ENCODE measurements around the gene CAMK4. TPM values are rescaled to one million over a fixed set of nuclear protein-coding genes. Genes with fewer than 3 reads are reported as not detected.
A peak's percentile ranks its signal among the peaks of the same experiment; 100 is the strongest.

Gene CAMK4
- total and polyA plus RNA-seq, 2 donors (not counting 1 experiment from before 2014, with no cell fraction given), result 0.83 to 5.9 TPM

GRCh38 chr5:111512375-111513130 is 288.4 kb downstream of the CAMK4 start, which contains the start of gene STARD4:
Gene STARD4 (minus strand): TSS chr5:111512535. CDS start chr5:111507433, 5,102 bp downstream.
- Histone ChIP-seq H3K4me2 (ENCODE audit: extremely low read depth, insufficient read depth, low read length) (peak within 1 kb of the TSS; percentile 98), H3K9me3 (ENCODE audit: control insufficient read depth, insufficient read depth, low read depth, low read length) (no peaks in the 10 kb centered on the region), H3K9ac (ENCODE audit: insufficient read depth, low read length) (peak within 1 kb of the TSS; percentile 95), H3K27me3 (ENCODE audit: control insufficient read depth, insufficient read depth, low read length) (no peaks in the 10 kb centered on the region), H4K20me1 (ENCODE audit: control insufficient read depth, extremely low read depth, insufficient read depth, low read length) (peaks cover 3% of the 10 kb centered on the region), H3K4me1 (ENCODE audit: control insufficient read depth, extremely low read depth, insufficient read depth, low read length) (peaks cover 4% of the 10 kb centered on the region), H3K27ac (ENCODE audit: insufficient read depth, low read length) (peak within 1 kb of the TSS; percentile 90), H3K4me3 (replicated peaks in 1 of 4; ENCODE audit: control extremely low read depth in 1 of 4, insufficient read depth in 1 of 4, low read depth in 3 of 4, low read length in 4 of 4) (peak within 1 kb of the TSS; percentile 84 to 92 (median 88)), H3K79me2 (ENCODE audit: control insufficient read depth, insufficient read depth, low read length) (peaks cover 48% of the 10 kb centered on the region), H2AFZ (ENCODE audit: low read length) (peak within 1 kb of the TSS; percentile 86), H3K36me3 (ENCODE audit: control insufficient read depth, insufficient read depth, low read length) (no peaks in the 10 kb centered on the region)
- DNase-seq (ENCODE audit: low read depth in 2 of 2), result peak; percentile 97 to 98
- no peak for TF ChIP-seq CTCF (conservative IDR thresholded peaks at IDR 0.05 in 1 of 2, IDR thresholded peaks at IDR 0.05 in 1 of 2; ENCODE audit: low read depth in 1 of 2, low read length in 2 of 2)
- no peak for TF ChIP-seq EZH2 (IDR thresholded peaks at IDR 0.05; ENCODE audit: low read length, missing control alignments)

GRCh38 chr5:111513131-111513520 is 288.9 kb downstream of the CAMK4 start:
- no peaks in the 10 kb centered on the region for H3K36me3 ChIP-seq (ENCODE audit: control insufficient read depth, insufficient read depth, low read length)
- H3K9me3 ChIP-seq (ENCODE audit: control insufficient read depth, insufficient read depth, low read depth, low read length), result no peaks in the 10 kb centered on the region
- H2AFZ ChIP-seq (ENCODE audit: low read length), result peak overlapping the region; percentile 86
- peaks cover 4% of the 10 kb centered on the region for H3K4me1 ChIP-seq (ENCODE audit: control insufficient read depth, extremely low read depth, insufficient read depth, low read length)
- no peak for DNase-seq (ENCODE audit: low read depth in 2 of 2)
- no peak for TF ChIP-seq CTCF (conservative IDR thresholded peaks at IDR 0.05 in 1 of 2, IDR thresholded peaks at IDR 0.05 in 1 of 2; ENCODE audit: low read depth in 1 of 2, low read length in 2 of 2)
- no peak for TF ChIP-seq EZH2 (IDR thresholded peaks at IDR 0.05; ENCODE audit: low read length, missing control alignments)
- H3K79me2 ChIP-seq (ENCODE audit: control insufficient read depth, insufficient read depth, low read length), result peaks cover 42% of the 10 kb centered on the region
- peak overlapping the region; percentile 63 for H3K9ac ChIP-seq (ENCODE audit: insufficient read depth, low read length)
- H3K27ac ChIP-seq (ENCODE audit: insufficient read depth, low read length), result peak overlapping the region; percentile 90
- no peaks in the 10 kb centered on the region for H3K27me3 ChIP-seq (ENCODE audit: control insufficient read depth, insufficient read depth, low read length)
- peak overlapping the region; percentile 57 to 90 (median 86) for H3K4me3 ChIP-seq (replicated peaks in 1 of 4; ENCODE audit: control extremely low read depth in 1 of 4, insufficient read depth in 1 of 4, low read depth in 3 of 4, low read length in 4 of 4)
- peak overlapping the region; percentile 98 for H3K4me2 ChIP-seq (ENCODE audit: extremely low read depth, insufficient read depth, low read length)
- H4K20me1 ChIP-seq (ENCODE audit: control insufficient read depth, extremely low read depth, insufficient read depth, low read length), result peaks cover 3% of the 10 kb centered on the region

GRCh38 chr5:111514087-111514486 is 289.9 kb downstream of the CAMK4 start:
- Histone ChIP-seq H3K4me1 (ENCODE audit: control insufficient read depth, extremely low read depth, insufficient read depth, low read length) (peaks cover 4% of the 10 kb centered on the region), H3K27me3 (ENCODE audit: control insufficient read depth, insufficient read depth, low read length) (no peaks in the 10 kb centered on the region), H3K36me3 (ENCODE audit: control insufficient read depth, insufficient read depth, low read length) (no peaks in the 10 kb centered on the region), H3K9me3 (ENCODE audit: control insufficient read depth, insufficient read depth, low read depth, low read length) (no peaks in the 10 kb centered on the region), H2AFZ (ENCODE audit: low read length) (no peak overlapping the region), H3K4me3 (replicated peaks in 1 of 4; ENCODE audit: control extremely low read depth in 1 of 4, insufficient read depth in 1 of 4, low read depth in 3 of 4, low read length in 4 of 4) (no peak overlapping the region), H3K9ac (ENCODE audit: insufficient read depth, low read length) (no peak overlapping the region), H3K79me2 (ENCODE audit: control insufficient read depth, insufficient read depth, low read length) (peaks cover 33% of the 10 kb centered on the region), H3K4me2 (ENCODE audit: extremely low read depth, insufficient read depth, low read length) (peak overlapping the region; percentile 98), H3K27ac (ENCODE audit: insufficient read depth, low read length) (no peak overlapping the region), H4K20me1 (ENCODE audit: control insufficient read depth, extremely low read depth, insufficient read depth, low read length) (peaks cover 3% of the 10 kb centered on the region)
- DNase-seq (ENCODE audit: low read depth in 2 of 2), result no peak
- TF ChIP-seq CTCF (conservative IDR thresholded peaks at IDR 0.05 in 1 of 2, IDR thresholded peaks at IDR 0.05 in 1 of 2; ENCODE audit: low read depth in 1 of 2, low read length in 2 of 2), result no peak
- TF ChIP-seq EZH2 (IDR thresholded peaks at IDR 0.05; ENCODE audit: low read length, missing control alignments), result no peak

Measured in fibroblast of lung (primary cell).